GM21515 (cell line): ENCODE measurements around the gene SFPQ.
"Not testable (repeated sequence)": the region's sequence is repeated elsewhere in the genome, so short reads cannot be mapped to it uniquely, and the experiment has no call there.

Experiments
- ATAC-seq: cut with Tn5 transposase; IDR thresholded peaks from one replicate; pipeline ENCODE4 v1.9.1; 2021; ENCODE audit not compliant: unreplicated experiment

Gene SFPQ

DNA sequence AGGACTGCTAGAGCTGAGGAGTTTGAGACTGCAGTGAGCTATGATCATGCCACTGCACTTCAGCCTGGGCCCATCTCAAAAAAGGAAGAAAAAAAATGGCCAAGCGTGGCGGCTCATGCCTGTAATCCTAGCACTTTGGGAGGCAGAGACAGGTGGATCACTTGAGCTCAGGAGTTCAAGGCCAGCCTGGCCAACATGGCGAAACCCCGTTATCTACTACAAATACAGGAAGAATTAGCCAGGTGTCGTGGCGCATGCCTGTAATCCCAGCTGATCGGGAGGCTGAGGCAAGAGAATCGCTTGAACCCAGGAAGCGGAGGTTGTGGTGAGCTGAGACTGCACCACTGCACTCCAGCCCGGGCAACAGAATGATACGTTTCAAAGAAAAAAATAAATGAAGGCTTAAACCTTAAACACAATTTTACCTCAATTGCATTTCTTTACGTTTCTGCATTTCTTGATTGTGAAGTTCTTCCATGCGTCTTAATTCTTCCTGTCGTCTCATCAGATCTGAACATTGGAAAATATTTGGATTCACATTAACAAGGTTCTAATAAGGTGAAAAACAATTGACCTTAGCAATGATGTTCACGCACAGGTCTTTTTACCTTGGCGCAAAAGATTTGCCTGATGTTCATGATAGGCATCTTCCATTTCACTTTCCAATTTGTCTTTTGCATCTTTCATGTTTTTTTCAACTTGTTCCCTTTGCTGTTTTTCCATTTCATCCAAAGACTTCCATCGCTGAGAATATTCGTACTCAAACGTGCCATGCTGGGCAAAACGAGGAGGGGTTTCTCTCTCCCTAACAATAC lies 4.2 kb downstream of the SFPQ start:
- no peak for ATAC-seq

DNA sequence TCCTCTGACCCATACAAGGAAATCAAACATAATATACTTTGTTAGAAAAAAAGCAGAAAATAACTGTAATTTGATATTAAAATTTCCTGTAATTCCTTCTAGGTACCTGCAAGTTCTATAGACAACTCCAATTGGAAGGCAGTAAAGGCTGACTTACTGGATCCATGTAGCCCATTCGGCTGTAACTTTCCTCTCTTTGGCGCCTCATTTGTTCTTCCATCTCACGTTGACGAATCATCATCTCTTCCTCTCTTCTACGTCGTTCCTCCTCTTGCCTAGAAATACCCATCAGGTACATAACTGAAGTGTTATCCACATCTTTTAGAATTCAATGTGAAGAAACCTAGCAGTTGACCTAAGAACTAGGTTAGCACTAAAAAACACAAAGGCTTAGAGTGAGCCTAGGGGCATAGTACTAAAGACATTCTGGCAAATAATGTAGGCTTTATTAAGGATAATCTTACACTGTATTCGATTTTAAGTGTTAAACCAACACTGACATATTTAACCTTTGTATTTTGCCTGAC lies 5.1 kb downstream of the SFPQ start:
- ATAC-seq, result no peak

DNA sequence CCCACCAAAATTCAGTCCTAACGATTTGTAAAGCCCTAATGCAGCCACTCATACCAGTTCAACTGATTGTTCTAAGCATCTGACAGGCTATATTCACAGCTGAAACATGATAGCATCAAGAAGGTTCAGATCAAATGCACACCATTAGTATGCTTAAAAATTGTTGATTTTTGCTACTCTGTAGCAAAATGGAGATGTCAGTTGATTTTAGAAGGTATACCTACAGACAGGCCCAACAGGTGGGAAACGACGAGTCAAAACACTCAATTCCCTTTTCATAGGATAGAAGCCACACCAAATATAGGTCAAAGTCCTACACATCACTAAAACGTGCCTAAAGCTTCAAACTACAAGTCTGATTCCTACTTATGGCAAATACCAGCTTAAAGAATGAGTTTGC lies 6.7 kb downstream of the SFPQ start:
- ATAC-seq, result no peak

DNA sequence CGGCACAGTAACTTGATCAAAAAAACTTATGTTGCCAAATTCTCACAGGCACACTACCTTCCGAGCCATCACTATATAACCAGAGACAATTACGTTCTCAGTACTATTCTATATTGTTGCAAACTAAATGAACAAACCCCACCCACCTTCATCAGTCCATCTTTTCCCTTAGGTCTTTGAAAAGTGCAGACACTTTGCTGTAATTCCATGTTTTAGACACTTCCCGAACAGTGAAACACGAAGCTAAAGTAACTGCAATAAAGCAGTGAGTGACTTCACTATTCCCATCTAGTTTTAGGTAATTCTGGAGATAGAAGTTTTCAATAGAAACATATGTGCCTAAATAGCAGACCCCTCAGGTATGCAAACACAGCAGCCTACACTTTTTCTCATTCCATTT lies 7.7 kb downstream of the SFPQ start:
- ATAC-seq, result no peak

DNA sequence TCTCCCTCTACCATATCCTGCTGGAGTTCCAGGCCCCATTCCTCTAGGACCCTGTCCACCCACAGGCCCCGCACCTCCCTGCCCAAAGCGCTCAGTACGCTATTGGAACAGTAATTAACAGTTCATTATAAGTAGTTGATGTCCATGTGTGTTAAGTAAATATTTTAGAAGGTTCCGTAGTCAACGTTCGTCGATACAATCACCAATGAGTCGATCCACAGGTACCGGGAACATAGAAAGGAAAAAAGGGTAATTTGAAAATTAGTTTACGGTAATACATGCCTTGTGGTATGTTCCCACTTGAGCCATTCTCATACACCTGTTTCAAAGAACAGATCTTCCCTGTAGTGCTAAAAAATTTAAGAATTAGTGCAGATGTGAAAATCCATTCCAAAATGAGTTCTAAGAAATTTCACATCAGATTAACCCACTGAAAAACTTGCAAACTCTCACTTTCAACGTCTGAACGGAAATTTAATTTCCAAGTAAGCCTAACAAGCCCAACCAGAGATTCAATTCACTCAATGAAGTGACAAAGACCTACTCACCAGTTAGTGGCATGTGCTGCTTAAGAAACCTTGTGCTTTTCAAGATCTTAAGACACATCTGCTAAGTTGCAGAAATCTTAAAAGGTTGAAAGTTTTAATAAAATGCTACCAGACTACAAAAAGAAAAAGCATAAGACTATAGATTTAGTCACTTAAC lies 8.3 kb downstream of the SFPQ start:
- no peak for ATAC-seq

DNA sequence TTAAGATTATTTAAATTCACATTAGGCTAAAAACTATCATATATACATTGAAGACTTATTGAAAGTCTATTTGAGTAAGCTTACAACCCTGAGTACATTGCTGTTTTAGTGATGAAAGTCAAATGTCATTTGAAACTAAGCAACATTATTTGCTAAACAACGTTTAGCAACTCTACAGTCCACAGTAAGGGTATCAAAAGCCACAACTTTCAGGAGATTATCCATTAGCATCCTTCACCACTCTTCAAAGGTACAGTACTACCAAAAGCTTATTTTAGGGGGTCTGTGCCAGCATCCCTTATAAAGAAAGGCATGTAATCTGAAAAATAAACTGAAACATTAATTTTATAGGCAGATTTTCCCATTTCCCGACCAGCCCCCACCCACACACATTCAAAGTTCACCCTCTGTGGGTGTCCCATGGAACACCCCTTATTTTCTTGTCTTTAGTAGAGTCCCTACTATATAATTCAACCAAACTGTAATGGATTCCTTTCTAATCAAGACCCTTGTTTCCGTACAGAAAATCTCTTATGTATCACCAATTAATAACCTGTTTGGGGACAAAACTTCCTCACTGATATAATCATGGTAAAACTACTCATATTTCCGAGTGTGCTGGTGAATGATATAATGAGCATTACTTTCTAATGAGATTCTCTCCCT lies 11.0 kb downstream of the SFPQ start:
- ATAC-seq, result no peak

DNA sequence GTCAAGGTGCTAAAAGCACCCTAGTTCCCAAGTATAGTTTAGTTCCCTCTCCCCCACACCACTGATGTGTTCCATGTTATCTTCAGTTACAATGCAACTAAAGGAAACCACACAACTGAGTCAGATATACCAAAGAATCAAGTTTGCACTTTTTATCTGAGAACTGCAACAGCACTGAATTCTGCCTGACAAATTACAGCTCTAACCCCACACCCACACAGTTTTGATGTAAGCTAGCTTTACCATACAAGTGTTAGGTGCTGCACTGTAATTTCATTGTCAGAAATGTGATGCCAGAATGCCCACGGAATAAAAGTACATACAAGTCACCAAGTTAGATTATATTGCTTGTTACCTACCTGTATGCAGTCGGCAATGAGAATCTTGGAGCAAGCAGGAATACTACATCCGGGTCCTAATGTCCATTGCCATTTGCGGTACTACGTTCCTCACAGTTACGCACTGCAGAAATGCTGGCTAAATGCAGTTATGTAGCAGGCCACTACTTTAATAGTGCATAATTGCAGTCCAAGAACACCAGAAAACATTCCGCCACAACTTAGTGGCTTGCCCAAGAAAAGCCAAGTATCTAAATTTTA lies 12.1 kb downstream of the SFPQ start:
- ATAC-seq, result no peak

DNA sequence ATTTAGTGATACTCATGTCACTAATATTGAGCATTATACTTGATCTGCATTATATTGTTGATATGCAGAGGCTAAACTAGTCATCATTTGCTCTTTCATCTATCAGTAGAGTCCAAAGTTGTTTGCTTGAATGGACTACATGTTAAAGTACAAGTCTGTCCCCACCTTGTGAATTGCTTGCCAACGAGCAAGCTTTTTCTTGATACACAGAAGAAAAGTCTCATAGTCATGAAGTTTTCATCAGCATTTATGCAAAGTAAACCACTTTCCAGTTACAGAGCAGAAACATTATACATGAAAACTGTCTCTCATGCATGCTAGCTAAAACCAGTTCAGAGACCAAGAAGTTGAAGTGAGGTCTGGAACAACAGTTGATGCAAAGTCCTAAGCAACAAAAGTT lies 13.0 kb downstream of the SFPQ start:
- no peak for ATAC-seq

DNA sequence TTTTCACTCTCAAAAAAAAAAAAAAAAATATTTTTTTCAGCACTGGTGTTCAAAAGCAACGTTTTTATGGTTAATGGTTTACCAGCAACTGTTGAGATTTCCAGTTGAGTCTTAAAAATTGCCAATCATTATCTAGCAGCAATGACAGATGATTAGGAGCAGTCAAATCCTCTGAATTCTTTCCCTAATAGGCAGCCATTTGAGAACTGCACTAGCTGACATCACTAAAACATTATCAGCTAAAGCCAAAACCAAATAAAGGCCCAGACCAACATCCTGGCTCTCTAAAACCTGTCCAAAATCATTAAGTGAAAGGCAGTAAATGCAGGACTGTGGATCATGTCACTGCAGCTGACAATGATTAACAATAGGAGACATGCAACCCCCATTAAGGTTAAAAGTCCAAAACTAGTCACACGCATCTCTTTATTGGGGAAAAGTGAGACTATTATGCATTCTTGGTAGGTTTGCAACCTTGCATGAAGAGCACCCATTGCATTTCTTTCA lies 14.0 kb downstream of the SFPQ start:
- no peak for ATAC-seq

DNA sequence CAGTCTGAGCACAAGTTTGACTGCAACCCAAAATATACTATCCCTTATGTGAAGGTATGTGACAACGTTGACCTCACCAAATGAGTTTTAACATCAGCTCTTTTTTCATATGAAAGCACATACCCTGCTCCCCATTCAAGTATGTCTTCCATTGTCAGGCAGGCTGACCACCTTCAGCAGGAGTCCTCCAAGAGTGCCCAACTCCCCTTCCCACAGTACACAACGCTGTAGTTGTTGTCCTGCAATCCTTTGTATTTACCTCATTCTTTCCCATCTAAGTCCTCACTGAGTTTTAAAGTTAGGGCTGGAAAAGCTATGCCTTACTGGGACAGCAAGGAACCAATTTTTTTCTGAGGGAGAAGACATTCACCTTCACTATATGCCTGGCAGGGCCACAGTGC lies 14.7 kb downstream of the SFPQ start:
- no peak for ATAC-seq

DNA sequence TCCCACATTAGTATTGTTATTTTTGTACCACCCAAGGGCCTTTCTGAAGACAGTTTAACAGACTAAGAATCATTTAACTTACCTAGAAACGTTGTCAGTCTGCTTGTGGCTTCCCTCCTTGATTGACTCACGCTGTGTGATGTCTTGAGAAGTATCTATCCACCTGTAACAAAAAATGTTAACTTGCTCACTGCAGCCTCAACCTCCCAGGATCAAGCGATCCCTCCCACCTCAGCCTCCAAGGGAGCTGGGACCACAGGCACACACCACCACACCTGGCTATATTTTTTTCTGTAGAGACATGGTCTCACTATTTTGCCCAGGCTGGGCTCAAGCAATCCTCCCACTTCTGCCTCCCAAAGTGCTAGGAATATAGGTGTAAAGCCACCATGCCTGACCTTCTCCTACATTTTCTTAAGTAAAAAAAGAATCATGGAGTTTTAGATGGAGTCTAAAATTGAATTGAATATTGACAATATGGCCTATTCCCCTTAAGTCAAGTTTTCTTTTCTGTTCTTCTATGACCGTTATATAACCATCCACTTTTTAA lies 15.6 kb downstream of the SFPQ start:
- no peak for ATAC-seq

DNA sequence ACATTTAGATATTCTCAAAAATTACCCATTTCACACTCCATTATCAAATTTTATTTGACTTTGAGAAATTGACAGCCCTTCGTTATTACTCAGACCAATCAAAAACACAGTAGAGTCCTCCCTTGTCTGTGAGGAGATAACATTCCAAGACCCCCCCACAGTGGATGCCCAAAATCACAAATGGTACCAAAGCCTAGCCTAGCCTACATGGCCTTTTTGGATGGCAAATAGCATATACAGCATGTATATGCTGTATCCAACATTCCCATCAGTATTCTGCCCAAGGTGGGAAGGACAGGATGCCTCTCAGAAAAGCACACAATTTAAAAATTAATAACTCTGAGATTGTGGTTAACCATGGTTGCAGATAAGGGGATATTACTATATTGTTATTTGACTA lies 17.3 kb downstream of the SFPQ start:
- ATAC-seq, result no peak

DNA sequence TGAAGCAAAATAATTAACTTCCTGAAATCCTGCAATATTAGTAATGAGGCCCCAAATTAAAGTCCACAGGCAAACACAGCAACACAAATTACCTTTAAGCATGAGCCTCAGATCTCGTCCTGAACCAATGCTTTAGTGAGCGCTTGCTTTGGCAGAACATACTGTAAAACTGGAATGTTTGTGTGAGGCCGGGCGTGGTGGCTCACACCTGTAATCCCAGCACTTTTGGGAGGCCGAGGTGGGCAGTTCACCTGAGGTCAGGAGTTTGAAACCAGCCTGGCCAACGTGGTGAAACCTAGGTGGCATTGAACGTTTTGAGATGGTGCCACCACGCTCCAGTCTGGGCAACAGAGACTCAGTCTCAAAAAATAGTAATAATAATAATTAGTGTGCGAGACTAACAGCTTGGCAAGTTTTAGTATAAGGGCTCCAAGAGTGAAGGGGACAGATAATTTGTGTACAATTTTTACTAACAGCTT lies 17.8 kb downstream of the SFPQ start:
- no peak for ATAC-seq

DNA sequence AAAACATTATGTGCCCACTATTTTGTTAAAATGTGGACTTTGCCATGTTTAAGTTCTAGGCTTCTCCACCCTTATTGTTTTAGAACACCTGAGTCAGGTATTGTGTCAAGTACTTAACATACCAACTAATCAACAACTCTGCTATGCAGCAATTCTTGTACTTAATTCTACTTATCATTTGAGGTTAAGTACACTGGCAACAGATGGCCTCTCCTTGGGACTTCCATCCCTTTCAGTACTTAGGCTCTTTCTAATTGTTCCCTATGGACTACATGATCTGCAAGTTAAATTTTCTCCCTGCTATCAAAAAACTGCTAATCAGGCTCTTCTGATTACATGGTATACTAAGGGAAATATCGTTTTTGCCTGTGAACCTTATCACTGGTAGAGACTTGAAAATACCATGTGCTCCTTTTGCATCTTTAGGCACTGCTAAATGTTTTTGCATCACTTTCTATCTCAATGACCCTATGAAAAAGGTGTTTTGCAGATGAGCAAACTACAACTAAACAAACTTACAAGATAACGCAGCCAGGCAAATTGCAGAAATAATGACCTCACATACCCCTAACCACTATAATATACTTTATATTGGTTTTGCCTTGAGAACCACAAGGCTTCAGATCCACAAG lies 18.9 kb downstream of the SFPQ start:
- ATAC-seq, result no peak

DNA sequence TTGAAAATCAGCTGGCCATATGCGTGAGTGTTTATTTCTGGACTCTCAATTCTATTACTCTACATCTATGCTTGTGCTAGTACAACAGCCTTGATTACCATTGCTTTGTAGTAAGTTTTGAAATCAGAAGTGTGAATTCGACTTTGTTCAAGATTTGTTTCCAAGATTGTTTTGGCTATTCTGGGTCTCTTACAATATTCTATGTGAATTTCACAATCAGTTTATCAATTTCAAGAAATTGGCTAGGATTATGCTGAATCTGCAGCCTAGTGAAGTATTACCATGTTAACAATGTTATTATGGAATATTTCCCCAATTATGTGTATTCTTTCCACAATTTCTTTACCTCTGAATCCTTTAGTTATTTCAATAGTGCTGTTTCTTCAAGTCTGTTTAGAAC lies 19.5 kb downstream of the SFPQ start:
- no peak for ATAC-seq

DNA sequence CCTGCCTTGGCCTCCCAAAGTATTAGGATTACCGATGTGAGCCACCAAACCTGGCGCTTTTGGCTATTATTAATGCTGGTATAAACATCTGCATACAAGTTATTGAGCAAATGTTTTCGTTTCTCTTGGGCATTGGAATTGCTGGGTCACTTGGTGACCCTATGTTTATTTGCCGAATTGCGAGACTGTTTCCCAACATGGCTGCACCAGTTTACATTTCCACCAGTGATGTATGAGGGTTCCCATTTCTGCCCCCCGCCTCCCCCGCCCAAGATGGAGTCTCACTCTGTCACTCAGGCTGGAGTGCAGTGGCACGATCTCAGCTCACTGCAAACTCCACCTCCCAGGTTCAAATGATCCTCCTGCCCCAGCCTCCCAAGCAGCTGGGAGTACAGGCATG lies 20.9 kb downstream of the SFPQ start:
- ATAC-seq, result no peak

DNA sequence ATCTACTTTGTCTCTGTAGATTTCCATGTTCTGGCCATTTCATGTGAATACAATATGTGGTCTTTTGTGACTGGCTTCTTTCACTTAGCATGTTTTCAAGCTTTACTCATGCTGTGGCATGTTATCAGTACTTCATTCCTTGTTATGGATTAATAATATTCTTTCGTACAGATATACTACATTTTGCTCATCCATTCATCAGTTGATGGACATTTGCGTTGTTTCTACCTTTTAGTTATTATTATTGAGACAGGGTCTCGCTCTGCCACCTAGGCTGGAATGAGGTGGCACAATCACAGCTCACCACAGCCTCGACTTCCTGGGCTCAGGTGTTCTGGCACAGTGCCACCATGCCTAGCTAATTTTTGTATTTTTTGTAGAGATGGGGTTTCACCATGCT lies 21.4 kb downstream of the SFPQ start:
- ATAC-seq, result no peak

DNA sequence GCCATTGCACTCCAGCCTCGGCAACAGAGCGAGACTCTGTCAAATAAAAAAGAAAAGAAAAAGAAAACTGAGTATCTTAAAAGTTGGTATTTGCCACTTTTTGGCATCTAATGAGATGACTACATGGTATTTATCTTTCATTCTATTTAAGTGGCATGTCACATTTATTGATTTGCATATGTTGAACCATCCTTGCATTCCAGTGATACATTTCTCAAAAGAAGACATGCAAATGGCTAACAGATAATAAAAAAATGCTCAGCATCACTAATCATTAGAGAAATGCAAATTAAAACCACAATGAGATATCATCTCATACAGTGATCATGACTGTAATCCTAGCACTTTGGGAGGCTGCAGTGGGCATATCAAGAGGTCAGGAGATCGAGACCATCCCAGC lies 28.1 kb downstream of the SFPQ start:
- no peak for ATAC-seq

DNA sequence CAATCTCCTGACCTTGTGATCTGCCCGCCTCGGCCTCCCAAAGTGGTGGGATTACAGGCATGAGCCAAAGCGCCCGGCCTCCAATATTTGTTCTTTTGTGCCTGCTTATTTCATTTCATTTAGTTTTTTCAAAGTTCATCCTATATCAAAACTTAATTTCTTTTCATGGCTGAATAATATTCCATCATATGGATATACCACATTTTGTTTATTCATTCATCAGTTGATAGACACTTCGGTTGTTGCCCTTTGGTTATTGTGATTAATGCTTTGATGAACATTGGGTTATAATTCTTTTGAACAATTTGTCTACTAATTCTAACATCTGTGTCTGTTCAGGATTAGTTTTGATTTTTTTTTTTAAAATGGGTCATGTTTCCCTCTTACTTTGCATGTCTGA lies 41.7 kb downstream of the SFPQ start:
- ATAC-seq, result no peak

DNA sequence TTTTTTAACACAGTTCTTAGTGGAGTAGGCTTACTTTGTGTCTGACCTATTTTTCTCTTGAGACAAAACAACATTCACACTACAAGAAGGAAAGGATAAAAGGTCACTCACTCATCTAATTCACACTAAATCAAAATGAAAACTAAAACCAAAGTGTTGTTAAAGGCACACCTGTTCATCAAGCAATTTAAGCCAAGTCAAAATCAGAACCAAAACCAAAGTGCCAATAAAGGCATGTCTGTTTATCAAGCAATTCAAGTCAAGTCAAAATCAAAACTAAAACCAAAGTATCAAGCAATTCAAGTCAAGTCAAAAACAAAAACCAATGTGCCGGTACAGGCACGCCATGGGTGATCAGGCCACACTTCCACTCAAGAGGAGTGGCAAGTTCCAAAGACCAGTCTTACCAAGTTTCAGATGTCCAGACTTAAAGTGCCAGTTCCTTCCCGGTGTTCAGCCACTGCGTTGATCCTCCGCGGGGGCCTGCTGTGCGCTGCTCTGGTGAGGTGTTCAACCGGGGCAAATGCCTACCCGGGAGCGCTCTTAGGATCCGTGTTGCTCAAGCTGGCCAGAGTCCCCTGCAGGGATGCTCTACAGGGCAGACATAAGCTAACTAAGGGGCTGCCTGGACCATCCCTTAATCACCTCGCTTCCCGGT lies 46.9 kb downstream of the SFPQ start:
- ATAC-seq, result not testable (repeated sequence)
